HG03103 (cell line): ENCODE data around the gene C15orf39.

ENCODE experiments used
- ATAC-seq: cut with Tn5 transposase; IDR thresholded peaks from one replicate; pipeline ENCODE4 v1.9.1; 2021; ENCODE audit warnings: low read depth; ENCODE audit not compliant: unreplicated experiment

The C15orf39 gene

GRCh38 chr15:75195122-75195765 is 6.4 kb upstream of the C15orf39 start:
- no peak for ATAC-seq

- no peak for ATAC-seq
Measured at GRCh38 chr15:75195766-75196241, 5.9 kb upstream of the C15orf39 start.

GRCh38 chr15:75197062-75197630 is 4.5 kb upstream of the C15orf39 start:
- no peak for ATAC-seq

- no peak for ATAC-seq
Measured at GRCh38 chr15:75198560-75199356, 2.9 kb upstream of the C15orf39 start.

GRCh38 chr15:75199357-75199940 is 2.2 kb upstream of the C15orf39 start:
- ATAC-seq, result no peak

- ATAC-seq, result no peak
Measured at GRCh38 chr15:75200391-75200764, 1.3 kb upstream of the C15orf39 start.

GRCh38 chr15:75200765-75201615 is 692 bp upstream of the C15orf39 start:
- no peak for ATAC-seq

- peak; percentile 4 for ATAC-seq
Measured at GRCh38 chr15:75202251-75203016, 752 bp downstream of the C15orf39 start.

- ATAC-seq, result no peak
Measured at GRCh38 chr15:75203017-75203907, 1.6 kb downstream of the C15orf39 start.

- ATAC-seq, result no peak
Measured at GRCh38 chr15:75203908-75204263, 2.2 kb downstream of the C15orf39 start.

- ATAC-seq, result peak; percentile 38
Measured at GRCh38 chr15:75204340-75205063, 2.8 kb downstream of the C15orf39 start.

- ATAC-seq, result no peak
Measured at GRCh38 chr15:75205064-75205395, 3.3 kb downstream of the C15orf39 start.

GRCh38 chr15:75206006-75206405 is 4.3 kb downstream of the C15orf39 start:
- ATAC-seq, result no peak

- no peak for ATAC-seq
Measured at GRCh38 chr15:75206803-75207617, 5.3 kb downstream of the C15orf39 start.

- ATAC-seq, result no peak
Measured at GRCh38 chr15:75207618-75208500, 6.2 kb downstream of the C15orf39 start.

- no peak for ATAC-seq
Measured at GRCh38 chr15:75208501-75209288, 7.0 kb downstream of the C15orf39 start.
